Fibroblast of pulmonary artery (primary cell): Measurements from ENCODE around the gene BLOC1S1.

Experiments used
- DNase-seq: peaks from one replicate; pipeline ENCODE4 v3.0.0-alpha.2; 2010; ENCODE audit warnings: low read depth
- H3K4me3 ChIP-seq: replicated peaks from 2 replicates; pipeline ENCODE4 v1.5.1; 2011; ENCODE audit warnings: low read depth, mild to moderate bottlenecking, control low read depth, low read length, moderate library complexity
- TF ChIP-seq, protein P1 (sequence below): IDR thresholded peaks from 2 replicates; pipeline ENCODE4 v1.5.1; 2011; ENCODE audit warnings: mild to moderate bottlenecking, control low read depth, low read length, inconsistent platforms; ENCODE audit errors: missing control alignments

BLOC1S1 gene

DNA sequence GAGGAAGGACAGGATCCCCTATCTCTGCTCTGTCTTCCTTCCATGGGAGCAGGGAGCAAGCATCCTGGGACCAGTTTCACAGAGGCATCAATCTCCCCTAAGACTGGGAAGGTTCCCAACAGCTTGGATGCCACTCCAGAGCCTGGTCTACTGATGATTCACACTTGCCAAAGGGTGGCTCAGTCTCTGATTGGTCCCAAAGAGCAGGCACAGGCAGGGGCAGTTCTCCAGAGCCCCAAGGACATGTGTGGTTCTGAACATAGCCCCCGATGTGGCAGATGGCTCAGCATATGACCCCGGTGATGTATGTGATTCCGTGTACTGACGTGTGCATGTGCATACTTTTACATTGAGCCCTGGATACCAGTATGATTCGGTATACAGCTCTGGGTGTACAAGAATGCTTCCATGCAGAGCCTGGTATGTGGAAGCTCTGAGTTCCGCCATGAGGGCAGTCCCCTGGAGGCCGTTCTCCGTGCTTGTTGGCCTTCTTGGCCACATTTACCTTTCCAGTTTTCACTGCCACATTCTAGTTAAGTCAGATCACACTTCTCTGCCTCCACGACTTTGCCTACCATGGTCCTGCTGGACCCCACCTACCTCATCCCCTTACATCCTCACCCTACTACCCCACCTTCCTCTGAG, 29.4 kb upstream of the BLOC1S1 start:
- TF ChIP-seq, protein P1, sequence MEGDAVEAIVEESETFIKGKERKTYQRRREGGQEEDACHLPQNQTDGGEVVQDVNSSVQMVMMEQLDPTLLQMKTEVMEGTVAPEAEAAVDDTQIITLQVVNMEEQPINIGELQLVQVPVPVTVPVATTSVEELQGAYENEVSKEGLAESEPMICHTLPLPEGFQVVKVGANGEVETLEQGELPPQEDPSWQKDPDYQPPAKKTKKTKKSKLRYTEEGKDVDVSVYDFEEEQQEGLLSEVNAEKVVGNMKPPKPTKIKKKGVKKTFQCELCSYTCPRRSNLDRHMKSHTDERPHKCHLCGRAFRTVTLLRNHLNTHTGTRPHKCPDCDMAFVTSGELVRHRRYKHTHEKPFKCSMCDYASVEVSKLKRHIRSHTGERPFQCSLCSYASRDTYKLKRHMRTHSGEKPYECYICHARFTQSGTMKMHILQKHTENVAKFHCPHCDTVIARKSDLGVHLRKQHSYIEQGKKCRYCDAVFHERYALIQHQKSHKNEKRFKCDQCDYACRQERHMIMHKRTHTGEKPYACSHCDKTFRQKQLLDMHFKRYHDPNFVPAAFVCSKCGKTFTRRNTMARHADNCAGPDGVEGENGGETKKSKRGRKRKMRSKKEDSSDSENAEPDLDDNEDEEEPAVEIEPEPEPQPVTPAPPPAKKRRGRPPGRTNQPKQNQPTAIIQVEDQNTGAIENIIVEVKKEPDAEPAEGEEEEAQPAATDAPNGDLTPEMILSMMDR: no peak
- no peak for DNase-seq

GRCh38 chr12:55687746-55688145, 28.1 kb upstream of the BLOC1S1 start:
- DNase-seq: no peak
- no peak overlapping the region for H3K4me3 ChIP-seq
- TF ChIP-seq, protein P1: no peak

More for the DNA sequence above, 29.4 kb upstream of the BLOC1S1 start:
- H3K4me3 ChIP-seq: no peak overlapping the region

DNA sequence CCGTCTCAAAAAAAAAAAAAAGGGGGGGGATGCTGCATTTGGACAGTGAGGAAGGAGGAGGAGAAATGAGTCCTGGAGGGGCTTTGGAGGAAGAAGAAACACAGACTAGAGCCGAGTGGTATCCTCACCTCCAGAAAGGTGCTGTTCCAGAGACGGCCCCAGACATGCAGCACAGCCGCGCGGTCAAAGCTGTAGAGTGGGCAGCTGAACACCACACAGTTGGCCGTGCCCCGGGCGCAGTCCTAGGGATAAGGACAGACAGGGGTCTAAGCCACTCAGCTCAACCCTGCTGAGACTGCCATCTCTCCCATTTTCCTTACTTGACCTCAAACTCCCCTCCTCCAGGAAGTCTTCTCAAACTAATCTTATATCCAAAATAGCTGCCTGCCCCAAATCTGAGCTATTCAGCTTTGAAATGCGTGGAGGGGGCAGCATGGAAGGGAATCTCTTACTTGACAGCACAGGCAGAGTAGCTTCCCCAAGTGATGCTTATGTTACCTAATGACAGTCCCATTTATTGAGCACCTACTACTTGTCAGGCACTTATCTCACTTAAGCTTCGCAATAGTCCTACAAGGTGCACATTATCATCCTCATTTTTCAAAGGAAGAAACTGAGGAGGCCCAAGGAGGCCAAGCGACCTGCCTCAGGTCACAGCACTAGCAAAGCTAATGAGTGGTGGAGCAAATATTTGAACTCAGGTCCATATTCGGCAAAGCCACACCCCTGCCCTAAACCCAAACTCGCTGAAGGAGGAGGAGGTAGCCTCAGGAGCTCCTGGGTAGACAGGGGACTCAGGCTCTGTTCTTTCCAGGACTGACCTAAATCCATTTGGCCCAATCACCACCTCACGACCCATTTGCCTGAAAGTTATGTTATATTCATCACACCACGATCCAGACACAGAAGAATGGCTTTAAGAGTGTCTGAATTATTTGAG, 26.9 kb upstream of the BLOC1S1 start:
- TF ChIP-seq, protein P1: no peak
- H3K4me3 ChIP-seq: no peak overlapping the region
- no peak for DNase-seq

- no peak overlapping the region for H3K4me3 ChIP-seq
- no peak for DNase-seq
- TF ChIP-seq, protein P1: no peak
Observed at GRCh38 chr12:55692631-55693322, 23.1 kb upstream of the BLOC1S1 start.

DNA sequence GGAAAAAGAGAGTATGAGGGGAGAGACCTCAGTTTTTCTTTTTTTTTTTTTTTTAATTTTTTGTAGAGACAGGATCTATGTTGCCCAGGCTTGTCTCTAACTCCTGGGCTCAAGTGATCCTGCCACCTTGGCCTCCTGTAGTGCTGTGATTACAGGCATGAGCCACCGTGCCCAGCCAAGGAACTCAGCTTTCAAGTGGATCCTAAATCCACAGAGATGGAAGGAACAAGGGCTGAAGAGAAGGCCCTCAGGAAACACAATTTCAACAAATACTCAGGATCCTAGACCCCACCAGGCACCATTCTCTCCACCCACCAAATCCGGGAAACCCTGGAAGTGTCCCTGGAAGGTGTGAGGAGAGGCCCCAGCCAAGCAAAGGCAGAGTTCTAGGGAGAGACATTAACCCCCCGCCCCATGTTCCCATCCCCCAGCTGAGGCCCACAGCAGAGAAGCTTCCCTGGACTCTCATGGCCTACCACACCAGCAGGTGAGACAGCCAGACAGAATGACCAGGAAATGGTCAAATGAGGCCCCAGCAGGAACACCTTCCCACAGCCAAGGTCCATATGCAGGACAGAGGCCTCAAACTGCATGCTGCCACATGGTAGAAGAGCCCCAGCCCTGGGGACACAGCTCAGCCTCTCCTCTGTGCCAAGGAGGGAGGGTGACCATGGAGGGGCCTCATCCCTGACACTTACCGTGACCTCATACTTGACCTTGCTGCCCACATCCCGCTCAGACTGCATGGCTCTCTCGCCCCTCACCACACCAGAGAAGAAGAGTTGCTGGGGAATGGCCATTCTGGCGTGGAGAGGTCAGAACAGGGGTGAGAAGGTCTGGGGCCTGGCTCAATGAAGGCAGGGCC, 22.3 kb upstream of the BLOC1S1 start:
- TF ChIP-seq, protein P1: no peak
- no peak for DNase-seq
- no peak overlapping the region for H3K4me3 ChIP-seq

DNA sequence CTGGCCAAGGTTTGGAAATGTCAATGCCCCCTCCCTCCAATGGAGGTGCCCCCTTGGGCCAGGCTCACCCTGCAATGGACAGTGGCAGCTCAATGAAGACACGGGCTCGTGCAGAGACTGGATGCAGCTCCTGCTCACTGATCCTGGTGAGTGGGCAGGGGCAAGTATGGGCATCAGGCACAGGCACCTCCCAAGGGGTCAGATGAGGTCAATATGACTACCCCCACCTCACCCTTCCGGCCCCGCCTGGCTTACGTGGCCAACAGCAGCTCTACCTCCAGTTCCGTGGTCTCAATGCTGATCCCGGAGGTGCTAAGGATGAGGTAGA, 21.7 kb upstream of the BLOC1S1 start:
- TF ChIP-seq, protein P1: no peak
- no peak overlapping the region for H3K4me3 ChIP-seq
- no peak for DNase-seq
